GM12878 (cell line): ENCODE measurements around the gene TMEM198. TPM values are rescaled to one million over a fixed set of nuclear protein-coding genes. Genes with fewer than 3 reads are reported as not detected.

ENCODE experiments used
- BACH1 ChIP-seq: fragments of 450-650 bp; IDR thresholded peaks from 2 replicates; pipeline ENCODE4 v1.6.1; 2017; ENCODE audit warnings: mild to moderate bottlenecking, borderline replicate concordance
- CHD1 ChIP-seq: IDR thresholded peaks from 2 replicates; pipeline ENCODE4 v1.6.1; 2012; ENCODE audit warnings: low read depth, low read length, improper control_type of control experiment
- ETV6 ChIP-seq, 2 experiments: fragments of 450-650 bp in 1 of 2; IDR thresholded peaks in 1 of 2; conservative IDR thresholded peaks in 1 of 2; 2 replicates each; pipeline ENCODE4 v1.6.1; 2014; ENCODE audit warnings: antibody characterized with exemption in 1 of 2, borderline replicate concordance in 1 of 2, low read depth in 1 of 2, mild to moderate bottlenecking in 1 of 2, moderate library complexity in 1 of 2
- EZH2 ChIP-seq: IDR thresholded peaks from 2 replicates; pipeline ENCODE4 v1.6.1; 2012; ENCODE audit warnings: low read depth, mild to moderate bottlenecking, control low read depth, inconsistent platforms, low read length, borderline replicate concordance; ENCODE audit not compliant: control insufficient read depth
- MTA2 ChIP-seq: fragments of 450-650 bp; IDR thresholded peaks from 2 replicates; pipeline ENCODE4 v1.6.1; 2016; ENCODE audit warnings: low read depth, mild to moderate bottlenecking, moderate library complexity
- MYB ChIP-seq: fragments of 150-350 bp; IDR thresholded peaks from 2 replicates; pipeline ENCODE4 v1.6.1; 2014; ENCODE audit warnings: mild to moderate bottlenecking, low read depth, low read length, borderline replicate concordance
- NFYA ChIP-seq: IDR thresholded peaks from 2 replicates; pipeline ENCODE4 v1.6.1; 2011; ENCODE audit warnings: low read depth, mild to moderate bottlenecking, low read length, improper control_type of control experiment, borderline replicate concordance
- SMC3 ChIP-seq: IDR thresholded peaks from 2 replicates; pipeline ENCODE4 v1.6.1; 2011; ENCODE audit warnings: low read length, improper control_type of control experiment, borderline replicate concordance
- YY1 ChIP-seq: IDR thresholded peaks from 2 replicates; pipeline ENCODE4 v1.6.1; 2011; ENCODE audit warnings: low read depth, mild to moderate bottlenecking, low read length
- ZNF384 ChIP-seq: IDR thresholded peaks from 2 replicates; pipeline ENCODE4 v1.6.1; 2012; ENCODE audit warnings: low read depth, mild to moderate bottlenecking, low read length, improper control_type of control experiment, borderline replicate concordance
- polyA plus RNA-seq, 11 experiments: library from polyadenylated mRNA; depleted of rRNA in 4 of 11; unstranded in 6 of 11; stranded (reverse) in 5 of 11; fragments of >200 nt; fragmentation: Nextera tagmentation in 4 of 11; fragmentation: Illumina TruSeq in 1 of 11; extraction: Ambion mirVana in 4 of 11; extraction: Trizol in 1 of 11; gene quantifications; 1 replicate in 1 of 11; 2 replicates in 10 of 11; pipeline versions ENCODE4 v1.2.1 to v1.2.3, GENCODE V29; 2011 to 2016; ENCODE audit warnings: inconsistent platforms in 2 of 11, missing spikeins in 2 of 11, low read depth in 1 of 11
- total RNA-seq, 4 experiments: library from RNA; depleted of rRNA in 3 of 4; stranded (reverse); fragments of >200 nt in 3 of 4; fragmentation: Illumina TruSeq in 1 of 4; extraction: Trizol in 1 of 4; gene quantifications; 2 replicates each; pipeline versions ENCODE4 v1.2.1 to v1.2.3, GENCODE V29; 2013 to 2021
- TF ChIP-seq, protein P1 (sequence below): IDR thresholded peaks from 2 replicates; pipeline ENCODE4 v1.6.1; 2011; ENCODE audit warnings: borderline replicate concordance, low read depth, mild to moderate bottlenecking, moderate library complexity, low read length; ENCODE audit not compliant: insufficient read depth, poor library complexity, severe bottlenecking
- TF ChIP-seq, protein P2 (sequence below): fragments of 150-350 bp; IDR thresholded peaks from 2 replicates; pipeline ENCODE4 v1.6.1; 2016; ENCODE audit warnings: low read depth, low read length
- TF ChIP-seq, protein P3 (sequence below): IDR thresholded peaks from 2 replicates; pipeline ENCODE4 v1.6.1; 2011; ENCODE audit warnings: borderline replicate concordance, low read depth, mild to moderate bottlenecking, moderate library complexity, mixed read lengths, low read length; ENCODE audit not compliant: insufficient read depth; ENCODE audit errors: extremely low read length
- TF ChIP-seq, protein P4 (sequence below): IDR thresholded peaks from 2 replicates; pipeline ENCODE4 v1.6.1; 2012; ENCODE audit warnings: low read depth, low read length, improper control_type of control experiment
- TF ChIP-seq, protein P5 (sequence below): IDR thresholded peaks from 2 replicates; pipeline ENCODE4 v1.6.1; 2011; ENCODE audit warnings: low read depth, mild to moderate bottlenecking, low read length, moderate library complexity, borderline replicate concordance; ENCODE audit errors: extremely low read depth
- TF ChIP-seq, protein P6 (sequence below): fragments of 450-650 bp; IDR thresholded peaks from 2 replicates; pipeline ENCODE4 v1.6.1; 2017; ENCODE audit warnings: mild to moderate bottlenecking, moderate library complexity

Gene TMEM198
- total and polyA plus RNA-seq, 10 of the 15 experiments (the other 5 are each of a cell fraction or from before 2014, with no cell fraction given): 0.16 to 1.2 (median 0.65) TPM; not detected in 2

DNA sequence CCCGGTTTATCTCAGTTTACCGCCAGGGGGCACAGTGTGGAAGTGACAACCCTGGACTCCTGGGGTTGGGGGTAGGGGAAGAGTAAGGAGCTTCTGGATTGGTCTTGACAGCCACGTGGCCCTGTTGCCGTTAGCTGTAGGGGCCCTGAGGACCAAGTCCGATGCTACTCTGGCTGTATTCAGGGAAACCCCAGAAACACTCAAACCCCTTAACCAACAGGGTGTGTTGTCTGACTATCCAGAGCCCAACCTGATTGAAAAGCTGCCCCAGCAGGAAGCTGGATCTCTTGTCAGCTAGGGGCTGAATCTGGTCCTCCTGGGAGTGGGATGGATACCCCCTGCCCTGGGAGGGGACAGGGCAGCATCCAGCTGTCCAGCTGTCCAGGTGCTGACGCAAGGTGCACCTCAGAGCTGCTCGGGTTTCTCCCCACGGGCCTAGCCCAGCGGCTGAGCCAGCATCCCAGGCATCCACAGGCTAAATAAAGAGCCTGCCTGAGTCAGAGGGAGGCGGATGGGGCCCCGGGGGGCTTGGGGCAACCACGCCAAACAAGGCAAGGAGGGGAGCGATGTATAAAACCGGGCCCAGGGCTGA is 48.2 kb upstream of the TMEM198 start (continued):
- TF ChIP-seq, protein P1, sequence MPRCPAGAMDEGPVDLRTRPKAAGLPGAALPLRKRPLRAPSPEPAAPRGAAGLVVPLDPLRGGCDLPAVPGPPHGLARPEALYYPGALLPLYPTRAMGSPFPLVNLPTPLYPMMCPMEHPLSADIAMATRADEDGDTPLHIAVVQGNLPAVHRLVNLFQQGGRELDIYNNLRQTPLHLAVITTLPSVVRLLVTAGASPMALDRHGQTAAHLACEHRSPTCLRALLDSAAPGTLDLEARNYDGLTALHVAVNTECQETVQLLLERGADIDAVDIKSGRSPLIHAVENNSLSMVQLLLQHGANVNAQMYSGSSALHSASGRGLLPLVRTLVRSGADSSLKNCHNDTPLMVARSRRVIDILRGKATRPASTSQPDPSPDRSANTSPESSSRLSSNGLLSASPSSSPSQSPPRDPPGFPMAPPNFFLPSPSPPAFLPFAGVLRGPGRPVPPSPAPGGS: no peak
- TF ChIP-seq, protein P2, sequence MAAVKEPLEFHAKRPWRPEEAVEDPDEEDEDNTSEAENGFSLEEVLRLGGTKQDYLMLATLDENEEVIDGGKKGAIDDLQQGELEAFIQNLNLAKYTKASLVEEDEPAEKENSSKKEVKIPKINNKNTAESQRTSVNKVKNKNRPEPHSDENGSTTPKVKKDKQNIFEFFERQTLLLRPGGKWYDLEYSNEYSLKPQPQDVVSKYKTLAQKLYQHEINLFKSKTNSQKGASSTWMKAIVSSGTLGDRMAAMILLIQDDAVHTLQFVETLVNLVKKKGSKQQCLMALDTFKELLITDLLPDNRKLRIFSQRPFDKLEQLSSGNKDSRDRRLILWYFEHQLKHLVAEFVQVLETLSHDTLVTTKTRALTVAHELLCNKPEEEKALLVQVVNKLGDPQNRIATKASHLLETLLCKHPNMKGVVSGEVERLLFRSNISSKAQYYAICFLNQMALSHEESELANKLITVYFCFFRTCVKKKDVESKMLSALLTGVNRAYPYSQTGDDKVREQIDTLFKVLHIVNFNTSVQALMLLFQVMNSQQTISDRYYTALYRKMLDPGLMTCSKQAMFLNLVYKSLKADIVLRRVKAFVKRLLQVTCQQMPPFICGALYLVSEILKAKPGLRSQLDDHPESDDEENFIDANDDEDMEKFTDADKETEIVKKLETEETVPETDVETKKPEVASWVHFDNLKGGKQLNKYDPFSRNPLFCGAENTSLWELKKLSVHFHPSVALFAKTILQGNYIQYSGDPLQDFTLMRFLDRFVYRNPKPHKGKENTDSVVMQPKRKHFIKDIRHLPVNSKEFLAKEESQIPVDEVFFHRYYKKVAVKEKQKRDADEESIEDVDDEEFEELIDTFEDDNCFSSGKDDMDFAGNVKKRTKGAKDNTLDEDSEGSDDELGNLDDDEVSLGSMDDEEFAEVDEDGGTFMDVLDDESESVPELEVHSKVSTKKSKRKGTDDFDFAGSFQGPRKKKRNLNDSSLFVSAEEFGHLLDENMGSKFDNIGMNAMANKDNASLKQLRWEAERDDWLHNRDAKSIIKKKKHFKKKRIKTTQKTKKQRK: no peak
- no peak for TF ChIP-seq ZNF384
- TF ChIP-seq CHD1: no peak
- TF ChIP-seq, protein P3, sequence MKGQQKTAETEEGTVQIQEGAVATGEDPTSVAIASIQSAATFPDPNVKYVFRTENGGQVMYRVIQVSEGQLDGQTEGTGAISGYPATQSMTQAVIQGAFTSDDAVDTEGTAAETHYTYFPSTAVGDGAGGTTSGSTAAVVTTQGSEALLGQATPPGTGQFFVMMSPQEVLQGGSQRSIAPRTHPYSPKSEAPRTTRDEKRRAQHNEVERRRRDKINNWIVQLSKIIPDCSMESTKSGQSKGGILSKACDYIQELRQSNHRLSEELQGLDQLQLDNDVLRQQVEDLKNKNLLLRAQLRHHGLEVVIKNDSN: peak; percentile 82
- TF ChIP-seq, protein P4, sequence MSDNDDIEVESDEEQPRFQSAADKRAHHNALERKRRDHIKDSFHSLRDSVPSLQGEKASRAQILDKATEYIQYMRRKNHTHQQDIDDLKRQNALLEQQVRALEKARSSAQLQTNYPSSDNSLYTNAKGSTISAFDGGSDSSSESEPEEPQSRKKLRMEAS: peak; percentile 53; the same call in 1 of the 2 replicates
- no peak for TF ChIP-seq YY1
- peak; percentile 58; the same call in 1 of the 2 replicates for TF ChIP-seq SMC3
- no peak for TF ChIP-seq MYB
- TF ChIP-seq EZH2: no peak
- no peak for TF ChIP-seq BACH1
- TF ChIP-seq, protein P5, sequence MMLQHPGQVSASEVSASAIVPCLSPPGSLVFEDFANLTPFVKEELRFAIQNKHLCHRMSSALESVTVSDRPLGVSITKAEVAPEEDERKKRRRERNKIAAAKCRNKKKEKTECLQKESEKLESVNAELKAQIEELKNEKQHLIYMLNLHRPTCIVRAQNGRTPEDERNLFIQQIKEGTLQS: peak; percentile 29; the same call in 1 of the 2 replicates
- no peak for TF ChIP-seq NFYA
- no peak for TF ChIP-seq MTA2
- TF ChIP-seq, protein P6, sequence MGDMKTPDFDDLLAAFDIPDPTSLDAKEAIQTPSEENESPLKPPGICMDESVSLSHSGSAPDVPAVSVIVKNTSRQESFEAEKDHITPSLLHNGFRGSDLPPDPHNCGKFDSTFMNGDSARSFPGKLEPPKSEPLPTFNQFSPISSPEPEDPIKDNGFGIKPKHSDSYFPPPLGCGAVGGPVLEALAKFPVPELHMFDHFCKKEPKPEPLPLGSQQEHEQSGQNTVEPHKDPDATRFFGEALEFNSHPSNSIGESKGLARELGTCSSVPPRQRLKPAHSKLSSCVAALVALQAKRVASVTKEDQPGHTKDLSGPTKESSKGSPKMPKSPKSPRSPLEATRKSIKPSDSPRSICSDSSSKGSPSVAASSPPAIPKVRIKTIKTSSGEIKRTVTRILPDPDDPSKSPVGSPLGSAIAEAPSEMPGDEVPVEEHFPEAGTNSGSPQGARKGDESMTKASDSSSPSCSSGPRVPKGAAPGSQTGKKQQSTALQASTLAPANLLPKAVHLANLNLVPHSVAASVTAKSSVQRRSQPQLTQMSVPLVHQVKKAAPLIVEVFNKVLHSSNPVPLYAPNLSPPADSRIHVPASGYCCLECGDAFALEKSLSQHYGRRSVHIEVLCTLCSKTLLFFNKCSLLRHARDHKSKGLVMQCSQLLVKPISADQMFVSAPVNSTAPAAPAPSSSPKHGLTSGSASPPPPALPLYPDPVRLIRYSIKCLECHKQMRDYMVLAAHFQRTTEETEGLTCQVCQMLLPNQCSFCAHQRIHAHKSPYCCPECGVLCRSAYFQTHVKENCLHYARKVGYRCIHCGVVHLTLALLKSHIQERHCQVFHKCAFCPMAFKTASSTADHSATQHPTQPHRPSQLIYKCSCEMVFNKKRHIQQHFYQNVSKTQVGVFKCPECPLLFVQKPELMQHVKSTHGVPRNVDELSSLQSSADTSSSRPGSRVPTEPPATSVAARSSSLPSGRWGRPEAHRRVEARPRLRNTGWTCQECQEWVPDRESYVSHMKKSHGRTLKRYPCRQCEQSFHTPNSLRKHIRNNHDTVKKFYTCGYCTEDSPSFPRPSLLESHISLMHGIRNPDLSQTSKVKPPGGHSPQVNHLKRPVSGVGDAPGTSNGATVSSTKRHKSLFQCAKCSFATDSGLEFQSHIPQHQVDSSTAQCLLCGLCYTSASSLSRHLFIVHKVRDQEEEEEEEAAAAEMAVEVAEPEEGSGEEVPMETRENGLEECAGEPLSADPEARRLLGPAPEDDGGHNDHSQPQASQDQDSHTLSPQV: no peak
- no peak for TF ChIP-seq ETV6 (conservative IDR thresholded peaks at IDR 0.05 in 1 of 2, IDR thresholded peaks at IDR 0.05 in 1 of 2; ENCODE audit: borderline replicate concordance in 1 of 2, low read depth in 1 of 2)
